Placental epithelial cell (primary cell): ENCODE results near the gene F8A3. TPM values are rescaled to one million over a fixed set of nuclear protein-coding genes. Genes with fewer than 3 reads are reported as not detected.

ENCODE experiments used
- small RNA-seq: library from RNA; depleted of rRNA; stranded (forward); fragments of <200 nt; gene quantifications from one replicate; pipeline ENCODE3, GENCODE V24; 2012
- total RNA-seq: library from RNA; depleted of rRNA; stranded (reverse); fragments of >200 nt; gene quantifications from 2 replicates; pipeline ENCODE4 v1.2.3, GENCODE V29; 2012

Gene F8A3
- total RNA-seq: 0.79 and 3.9 TPM in 2 replicates

GRCh38 chrX:155458471-155458870 lies at the start of gene F8A3:
Gene F8A3, minus strand, starts transcription at chrX:155458620. Its CDS starts 20 bp downstream, at chrX:155458600.

Small RNA genes lying within 50 kb of the gene (small RNA-seq; reads per million reads assigned to genes)
- not detected for gene MIR1184-3

Other genes starting within 250 kb of the F8A3 start
- 24.3 and 46.4 TPM in 2 replicates for gene VBP1, start 242.2 kb downstream of the F8A3 start, total RNA-seq
- under 0.01 TPM in 1 of 2 replicates, not detected in the other for gene RAB39B, start 194.1 kb downstream of the F8A3 start, total RNA-seq
- 0.22 and 2.4 TPM in 2 replicates for gene CLIC2, start 124.0 kb downstream of the F8A3 start, total RNA-seq
- not detected in 2 replicates for gene F8A2, start 76.5 kb downstream of the F8A3 start, total RNA-seq
- gene SPRY3, start 154.0 kb upstream of the F8A3 start, total RNA-seq: 0.33 and 0.39 TPM in 2 replicates
- 14.9 and 15.2 TPM in 2 replicates for gene TMLHE, start 154.3 kb upstream of the F8A3 start, total RNA-seq